ENCODE data around the gene PRPF19.

PRPF19 gene

DNA sequence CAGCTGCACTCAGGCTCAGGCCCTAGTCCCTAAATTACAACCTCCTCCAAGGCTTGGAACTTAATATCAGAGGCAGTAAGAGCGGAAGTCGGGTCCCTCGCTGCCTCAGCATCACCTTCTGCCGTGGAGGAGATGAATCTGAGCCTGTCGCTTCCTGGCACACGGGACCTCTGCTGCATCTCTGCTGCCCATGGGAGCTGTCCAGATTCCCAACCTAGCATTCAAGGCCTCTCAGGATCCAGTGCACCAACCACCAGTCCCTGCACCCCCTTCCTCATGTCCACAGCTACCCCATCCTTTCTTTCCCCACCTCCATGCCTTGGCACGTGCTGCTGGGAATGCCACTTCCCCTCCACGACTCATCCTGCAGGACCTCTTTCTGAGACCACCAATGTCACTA, 48.1 kb downstream of the PRPF19 start:
- Histone ChIP-seq H3K4me3 (ENCODE audit: low read length) (no peak overlapping the region), H3K36me3 (ENCODE audit: control insufficient read depth, insufficient read depth, low read length) (no peaks in the 10 kb centered on the region), H3K4me1 (ENCODE audit: control insufficient read depth, low read depth, low read length) (no peaks in the 10 kb centered on the region), H3K23ac (ENCODE audit: low read length) (no peak overlapping the region), H3K79me2 (ENCODE audit: control insufficient read depth, insufficient read depth, low read length) (no peaks in the 10 kb centered on the region), H3K18ac (ENCODE audit: low read length) (no peak overlapping the region), H2BK5ac (ENCODE audit: low read length) (no peak overlapping the region), H3K56ac (ENCODE audit: low read length) (no peak overlapping the region), H2BK15ac (replicated peaks; ENCODE audit: low read depth) (no peak overlapping the region), H3K27ac (ENCODE audit: low read depth, low read length) (no peak overlapping the region), H4K8ac (ENCODE audit: low read depth, low read length) (no peak overlapping the region), H2AK5ac (ENCODE audit: low read length) (no peak overlapping the region), H3K4ac (ENCODE audit: low read depth, low read length) (no peak overlapping the region), H3K9ac (ENCODE audit: low read length) (no peak overlapping the region), H2BK120ac (ENCODE audit: low read depth, low read length) (no peak overlapping the region), H3K79me1 (ENCODE audit: low read length) (no peaks in the 10 kb centered on the region), H4K5ac (ENCODE audit: low read length) (no peak overlapping the region), H3K27me3 (ENCODE audit: insufficient read depth, low read length, poor library complexity) (no peaks in the 10 kb centered on the region), H3K4me2 (ENCODE audit: low read length) (no peak overlapping the region)
- WGBS (ENCODE audit: extremely low coverage, insufficient coverage, low lambda C conversion rate), result no CpG with 5 or more reads among the region's 8 CpGs
- no peak for DNase-seq

DNA sequence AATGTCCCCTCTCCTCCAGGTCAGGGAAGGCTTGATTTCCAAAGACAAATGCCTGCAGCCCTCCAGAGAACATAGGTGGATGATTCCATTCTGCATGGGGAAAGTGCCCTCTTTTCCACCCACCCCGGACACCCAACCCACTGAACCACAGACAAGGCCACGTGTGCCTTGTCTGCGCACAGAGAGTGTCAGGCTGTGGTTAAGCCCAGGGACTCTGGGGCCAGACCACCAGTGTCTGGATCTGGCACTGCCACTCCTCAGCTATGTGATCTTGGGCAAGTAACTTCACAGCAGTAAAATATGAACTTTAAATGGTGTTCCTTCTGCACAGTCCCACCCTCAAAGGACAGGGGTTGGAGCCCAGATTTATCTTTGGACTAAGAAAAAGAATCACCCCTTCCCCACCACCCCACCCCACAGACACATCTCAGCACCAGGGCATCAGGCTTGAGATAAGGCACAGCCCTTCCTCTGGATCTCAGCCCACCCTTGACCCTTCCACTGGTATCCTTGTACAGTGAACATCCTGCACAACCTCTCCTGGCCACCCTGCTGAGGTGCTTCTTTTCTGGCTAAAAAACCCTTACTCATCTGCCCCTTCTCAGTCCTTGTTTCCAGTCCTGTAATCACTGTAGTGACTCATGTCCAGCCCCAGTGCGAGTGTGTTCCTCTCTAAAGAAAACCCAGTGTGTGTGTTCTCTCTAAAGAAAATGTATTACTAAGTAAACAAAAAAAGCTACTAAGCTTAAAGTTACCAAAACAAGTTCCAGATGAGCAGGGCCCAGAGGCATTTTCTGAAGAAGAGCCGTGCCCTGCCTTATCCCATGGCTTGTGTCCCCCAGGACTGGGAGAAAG, 48.8 kb downstream of the PRPF19 start:
- Histone ChIP-seq H3K56ac (ENCODE audit: low read length) (no peak overlapping the region), H3K4me3 (ENCODE audit: low read length) (no peak overlapping the region), H3K9ac (ENCODE audit: low read length) (no peak overlapping the region), H3K4me1 (ENCODE audit: control insufficient read depth, low read depth, low read length) (no peaks in the 10 kb centered on the region), H3K4ac (ENCODE audit: low read depth, low read length) (no peak overlapping the region), H4K8ac (ENCODE audit: low read depth, low read length) (no peak overlapping the region), H3K4me2 (ENCODE audit: low read length) (no peak overlapping the region), H3K36me3 (ENCODE audit: control insufficient read depth, insufficient read depth, low read length) (no peaks in the 10 kb centered on the region), H3K79me2 (ENCODE audit: control insufficient read depth, insufficient read depth, low read length) (no peaks in the 10 kb centered on the region), H2BK15ac (replicated peaks; ENCODE audit: low read depth) (no peak overlapping the region), H3K27me3 (ENCODE audit: insufficient read depth, low read length, poor library complexity) (no peaks in the 10 kb centered on the region), H2AK5ac (ENCODE audit: low read length) (no peak overlapping the region), H2BK5ac (ENCODE audit: low read length) (no peak overlapping the region), H3K79me1 (ENCODE audit: low read length) (no peaks in the 10 kb centered on the region), H3K18ac (ENCODE audit: low read length) (no peak overlapping the region), H3K23ac (ENCODE audit: low read length) (no peak overlapping the region), H4K5ac (ENCODE audit: low read length) (no peak overlapping the region), H2BK120ac (ENCODE audit: low read depth, low read length) (no peak overlapping the region), H3K27ac (ENCODE audit: low read depth, low read length) (no peak overlapping the region)
- no CpG with 5 or more reads among the region's 5 CpGs for WGBS (ENCODE audit: extremely low coverage, insufficient coverage, low lambda C conversion rate)
- no peak for DNase-seq

DNA sequence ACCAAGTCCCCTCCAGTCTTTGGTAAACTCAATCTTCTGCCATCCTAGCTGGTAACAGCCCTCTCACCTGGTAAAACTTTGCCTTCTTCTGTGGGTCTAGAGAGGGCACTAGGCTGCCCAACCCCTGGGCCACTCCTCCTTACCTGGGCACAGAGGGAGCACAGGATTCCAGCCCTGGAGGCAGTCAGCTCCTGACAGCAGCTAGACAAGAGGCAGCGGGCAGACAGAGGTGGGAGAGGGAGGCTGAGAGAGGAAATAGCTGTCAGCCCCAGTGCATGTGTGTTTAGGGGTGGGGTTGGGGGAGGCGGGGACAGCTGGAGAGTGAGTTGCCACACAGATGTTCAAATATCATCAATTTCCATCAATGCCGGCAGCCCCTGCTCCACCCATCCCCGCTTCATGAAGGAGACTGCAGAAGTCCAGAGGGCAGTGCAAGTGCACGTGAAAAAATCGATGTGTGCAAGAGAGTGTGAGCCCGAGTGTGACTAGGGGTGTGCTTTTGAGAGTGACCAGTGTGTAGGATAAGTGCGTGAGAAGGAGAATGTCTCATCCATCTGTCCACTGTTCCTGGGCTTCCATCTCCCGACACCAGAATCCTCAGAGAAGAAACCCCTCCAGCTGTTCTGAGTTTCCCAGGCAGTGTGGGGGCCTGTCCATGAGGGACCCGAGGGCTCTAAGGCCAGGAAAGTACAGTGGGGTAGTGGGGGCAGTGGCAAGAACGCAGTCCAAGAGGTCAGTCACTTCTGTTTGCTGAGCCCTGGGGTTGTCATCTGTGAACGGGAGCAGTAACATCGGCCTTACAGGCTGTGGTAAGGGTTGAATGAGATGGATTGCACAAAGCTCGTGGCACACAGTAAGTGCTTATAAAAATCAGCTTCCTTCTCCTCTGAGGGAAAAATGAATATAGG, 50.4 kb downstream of the PRPF19 start, which contains the start of gene PTGDR2:
PTGDR2 (minus strand) TSS at position 225 of the 908 bp plus-strand sequence. CDS start 2,228 bp downstream, outside the sequence.
- no peak within 1 kb of the TSS for H3K27ac ChIP-seq (ENCODE audit: low read depth, low read length)
- H4K5ac ChIP-seq (ENCODE audit: low read length), result no peak within 1 kb of the TSS
- H3K79me2 ChIP-seq (ENCODE audit: control insufficient read depth, insufficient read depth, low read length), result no peaks in the 10 kb centered on the region
- H2BK15ac ChIP-seq (replicated peaks; ENCODE audit: low read depth), result no peak within 1 kb of the TSS
- no peak within 1 kb of the TSS for H4K8ac ChIP-seq (ENCODE audit: low read depth, low read length)
- H3K27me3 ChIP-seq (ENCODE audit: insufficient read depth, low read length, poor library complexity), result no peaks in the 10 kb centered on the region
- no peaks in the 10 kb centered on the region for H3K4me1 ChIP-seq (ENCODE audit: control insufficient read depth, low read depth, low read length)
- no peak within 1 kb of the TSS for H3K4ac ChIP-seq (ENCODE audit: low read depth, low read length)
- peaks cover 3% of the 10 kb centered on the region for H3K36me3 ChIP-seq (ENCODE audit: control insufficient read depth, insufficient read depth, low read length)
- no peak within 1 kb of the TSS for H3K56ac ChIP-seq (ENCODE audit: low read length)
- no peaks in the 10 kb centered on the region for H3K79me1 ChIP-seq (ENCODE audit: low read length)
- H2AK5ac ChIP-seq (ENCODE audit: low read length), result no peak within 1 kb of the TSS
- H3K4me2 ChIP-seq (ENCODE audit: low read length), result no peak within 1 kb of the TSS
- no CpG with 5 or more reads among the region's 14 CpGs for WGBS (ENCODE audit: extremely low coverage, insufficient coverage, low lambda C conversion rate)
- no peak within 1 kb of the TSS for H3K9ac ChIP-seq (ENCODE audit: low read length)
- H3K4me3 ChIP-seq (ENCODE audit: low read length), result no peak within 1 kb of the TSS
- no peak within 1 kb of the TSS for H2BK5ac ChIP-seq (ENCODE audit: low read length)
- no peak within 1 kb of the TSS for H3K18ac ChIP-seq (ENCODE audit: low read length)
- DNase-seq, result no peak
- H3K23ac ChIP-seq (ENCODE audit: low read length), result no peak within 1 kb of the TSS
- H2BK120ac ChIP-seq (ENCODE audit: low read depth, low read length), result no peak within 1 kb of the TSS

DNA sequence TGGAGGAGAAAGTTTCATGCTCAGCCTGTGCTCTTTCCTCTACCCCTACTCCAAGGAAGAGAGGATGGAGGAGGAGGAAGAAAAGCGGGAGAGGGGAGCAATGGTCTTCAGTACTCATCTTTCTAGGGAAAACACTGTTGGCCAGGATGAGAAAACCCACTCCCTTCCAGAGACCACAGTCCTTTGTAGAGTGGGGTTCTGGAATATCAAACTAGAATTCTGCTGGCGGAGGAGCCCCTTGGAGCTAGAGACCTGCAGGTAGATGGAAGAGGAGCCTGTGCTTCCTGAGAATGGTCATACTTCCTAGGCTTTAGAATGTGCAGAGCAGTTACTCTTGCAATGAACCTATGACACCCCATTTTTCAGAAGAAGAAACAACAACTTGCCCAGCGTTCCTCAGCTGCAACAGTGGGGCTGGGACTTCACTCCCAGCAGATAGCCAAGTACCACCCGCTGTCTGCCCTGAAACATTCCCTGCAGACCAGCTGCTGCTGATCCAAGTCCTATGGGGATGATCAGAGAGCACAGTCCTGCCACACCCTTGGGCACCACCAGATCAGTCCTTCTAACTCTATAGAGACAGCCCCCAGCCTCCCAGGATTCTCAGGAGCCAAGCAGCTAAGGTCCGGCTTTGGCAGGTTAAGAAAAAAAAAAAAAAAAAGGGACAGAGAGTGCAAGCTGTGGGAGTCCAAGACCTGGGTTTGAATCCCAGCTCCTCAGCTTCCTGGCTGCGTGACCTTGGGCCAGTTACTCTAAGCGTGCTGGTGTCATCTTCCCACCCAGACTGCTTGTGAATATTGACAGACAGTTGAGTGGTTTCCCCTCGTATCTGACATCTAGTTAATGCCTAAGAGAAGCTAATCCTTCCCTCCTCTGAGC, 51.3 kb downstream of the PRPF19 start:
- Histone ChIP-seq H2AK5ac (ENCODE audit: low read length) (no peak overlapping the region), H3K56ac (ENCODE audit: low read length) (no peak overlapping the region), H3K4ac (ENCODE audit: low read depth, low read length) (no peak overlapping the region), H2BK5ac (ENCODE audit: low read length) (no peak overlapping the region), H3K79me2 (ENCODE audit: control insufficient read depth, insufficient read depth, low read length) (no peaks in the 10 kb centered on the region), H3K27ac (ENCODE audit: low read depth, low read length) (no peak overlapping the region), H3K9ac (ENCODE audit: low read length) (no peak overlapping the region), H4K5ac (ENCODE audit: low read length) (no peak overlapping the region), H3K18ac (ENCODE audit: low read length) (no peak overlapping the region), H3K27me3 (ENCODE audit: insufficient read depth, low read length, poor library complexity) (no peaks in the 10 kb centered on the region), H3K4me1 (ENCODE audit: control insufficient read depth, low read depth, low read length) (no peaks in the 10 kb centered on the region), H3K4me3 (ENCODE audit: low read length) (no peak overlapping the region), H3K36me3 (ENCODE audit: control insufficient read depth, insufficient read depth, low read length) (peaks cover 6% of the 10 kb centered on the region), H3K4me2 (ENCODE audit: low read length) (no peak overlapping the region), H4K8ac (ENCODE audit: low read depth, low read length) (no peak overlapping the region), H2BK15ac (replicated peaks; ENCODE audit: low read depth) (no peak overlapping the region), H3K23ac (ENCODE audit: low read length) (no peak overlapping the region), H3K79me1 (ENCODE audit: low read length) (no peaks in the 10 kb centered on the region), H2BK120ac (ENCODE audit: low read depth, low read length) (no peak overlapping the region)
- WGBS (ENCODE audit: extremely low coverage, insufficient coverage, low lambda C conversion rate), result no CpG with 5 or more reads among the region's 8 CpGs
- no peak for DNase-seq

DNA sequence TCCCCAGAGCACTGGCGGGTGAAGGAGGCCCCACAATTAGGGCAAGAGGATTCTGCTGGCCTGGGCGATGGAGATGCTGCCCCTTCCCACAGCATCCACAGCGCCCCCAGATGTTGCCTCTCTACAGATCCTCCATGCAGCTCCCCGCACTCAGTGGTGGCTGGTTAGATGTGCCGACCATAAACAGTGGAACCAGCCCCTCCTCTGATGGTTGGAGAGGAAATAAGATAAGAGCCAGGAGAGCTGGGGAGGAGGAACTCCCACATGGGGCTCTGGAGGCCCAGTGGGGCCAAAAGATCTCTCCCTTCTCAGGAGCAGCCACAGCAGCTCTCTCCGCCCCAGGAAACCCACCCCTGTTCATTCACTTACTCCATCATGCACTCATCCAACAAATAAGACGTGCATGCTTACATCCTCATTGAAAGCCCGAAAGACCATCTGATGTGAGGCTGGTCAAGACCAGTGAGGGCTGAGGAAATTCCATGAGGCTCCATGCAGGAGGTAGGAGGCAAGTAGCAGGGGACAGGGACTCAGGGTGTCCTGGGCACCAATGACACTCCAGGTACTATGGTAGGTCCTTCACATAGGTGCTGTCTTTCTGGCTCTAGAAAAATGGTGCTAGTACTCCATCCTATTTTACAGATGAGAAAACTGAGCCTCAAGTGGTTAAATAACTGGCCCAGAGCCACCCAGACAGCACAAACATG, 52.1 kb downstream of the PRPF19 start:
- H4K8ac ChIP-seq (ENCODE audit: low read depth, low read length), result no peak overlapping the region
- no peaks in the 10 kb centered on the region for H3K27me3 ChIP-seq (ENCODE audit: insufficient read depth, low read length, poor library complexity)
- no peak overlapping the region for H3K4ac ChIP-seq (ENCODE audit: low read depth, low read length)
- H2BK5ac ChIP-seq (ENCODE audit: low read length), result no peak overlapping the region
- H3K23ac ChIP-seq (ENCODE audit: low read length), result no peak overlapping the region
- H3K79me2 ChIP-seq (ENCODE audit: control insufficient read depth, insufficient read depth, low read length), result no peaks in the 10 kb centered on the region
- no peak overlapping the region for H3K9ac ChIP-seq (ENCODE audit: low read length)
- H3K4me3 ChIP-seq (ENCODE audit: low read length), result no peak overlapping the region
- no peaks in the 10 kb centered on the region for H3K4me1 ChIP-seq (ENCODE audit: control insufficient read depth, low read depth, low read length)
- no peak overlapping the region for H3K56ac ChIP-seq (ENCODE audit: low read length)
- no peak overlapping the region for H3K27ac ChIP-seq (ENCODE audit: low read depth, low read length)
- no peak overlapping the region for H4K5ac ChIP-seq (ENCODE audit: low read length)
- WGBS (ENCODE audit: extremely low coverage, insufficient coverage, low lambda C conversion rate), result no CpG with 5 or more reads among the region's 8 CpGs
- H3K4me2 ChIP-seq (ENCODE audit: low read length), result no peak overlapping the region
- no peak overlapping the region for H3K18ac ChIP-seq (ENCODE audit: low read length)
- no peak overlapping the region for H2BK120ac ChIP-seq (ENCODE audit: low read depth, low read length)
- H3K36me3 ChIP-seq (ENCODE audit: control insufficient read depth, insufficient read depth, low read length), result peaks cover 6% of the 10 kb centered on the region
- H2AK5ac ChIP-seq (ENCODE audit: low read length), result no peak overlapping the region
- no peak for DNase-seq
- no peaks in the 10 kb centered on the region for H3K79me1 ChIP-seq (ENCODE audit: low read length)
- H2BK15ac ChIP-seq (replicated peaks; ENCODE audit: low read depth), result no peak overlapping the region
